GM21423 (cell line): Measurements from ENCODE around the gene EHF.
"Not testable (repeated sequence)": the region's sequence is repeated elsewhere in the genome, so short reads cannot be mapped to it uniquely, and the experiment has no call there.

Source experiments
- ATAC-seq: cut with Tn5 transposase; IDR thresholded peaks from one replicate; pipeline ENCODE4 v1.9.1; 2021; ENCODE audit warnings: mild to moderate bottlenecking, moderate library complexity; ENCODE audit not compliant: unreplicated experiment

Gene EHF

DNA sequence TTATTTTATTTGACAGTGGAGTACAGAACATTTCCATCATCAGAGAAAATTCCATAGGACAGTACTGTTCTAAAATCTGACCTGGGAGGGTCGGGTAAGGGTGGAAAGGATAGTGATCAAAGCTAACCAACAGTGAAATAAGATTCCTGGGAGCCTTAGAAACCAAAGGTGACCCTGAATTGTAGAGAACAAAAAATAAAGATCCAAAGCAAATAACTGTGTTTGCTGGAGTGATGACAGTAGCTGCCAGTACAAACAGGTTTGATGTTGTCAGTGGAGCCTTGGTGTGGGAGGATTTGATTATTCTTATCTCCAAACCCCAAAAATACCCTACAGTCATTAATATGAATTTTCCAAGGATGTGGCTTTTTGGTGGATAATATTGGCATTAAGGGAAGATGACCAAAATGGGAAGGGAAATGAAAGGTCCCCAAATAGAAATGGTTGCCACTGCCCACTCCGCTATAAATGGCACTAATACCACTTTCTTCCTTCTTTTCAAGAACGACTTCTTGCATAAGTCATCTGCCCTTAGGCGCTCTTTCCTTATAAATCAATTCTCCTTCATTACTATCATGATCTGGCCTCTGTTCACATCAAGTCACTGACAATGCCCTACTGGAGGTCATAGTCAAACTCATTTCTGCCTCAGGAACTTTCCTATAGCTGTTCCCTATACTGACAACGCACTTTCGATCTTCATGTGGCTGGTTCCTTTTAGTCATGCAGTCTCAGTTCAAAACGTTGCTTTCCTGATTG is 44.4 kb downstream of the EHF start:
- no peak for ATAC-seq

DNA sequence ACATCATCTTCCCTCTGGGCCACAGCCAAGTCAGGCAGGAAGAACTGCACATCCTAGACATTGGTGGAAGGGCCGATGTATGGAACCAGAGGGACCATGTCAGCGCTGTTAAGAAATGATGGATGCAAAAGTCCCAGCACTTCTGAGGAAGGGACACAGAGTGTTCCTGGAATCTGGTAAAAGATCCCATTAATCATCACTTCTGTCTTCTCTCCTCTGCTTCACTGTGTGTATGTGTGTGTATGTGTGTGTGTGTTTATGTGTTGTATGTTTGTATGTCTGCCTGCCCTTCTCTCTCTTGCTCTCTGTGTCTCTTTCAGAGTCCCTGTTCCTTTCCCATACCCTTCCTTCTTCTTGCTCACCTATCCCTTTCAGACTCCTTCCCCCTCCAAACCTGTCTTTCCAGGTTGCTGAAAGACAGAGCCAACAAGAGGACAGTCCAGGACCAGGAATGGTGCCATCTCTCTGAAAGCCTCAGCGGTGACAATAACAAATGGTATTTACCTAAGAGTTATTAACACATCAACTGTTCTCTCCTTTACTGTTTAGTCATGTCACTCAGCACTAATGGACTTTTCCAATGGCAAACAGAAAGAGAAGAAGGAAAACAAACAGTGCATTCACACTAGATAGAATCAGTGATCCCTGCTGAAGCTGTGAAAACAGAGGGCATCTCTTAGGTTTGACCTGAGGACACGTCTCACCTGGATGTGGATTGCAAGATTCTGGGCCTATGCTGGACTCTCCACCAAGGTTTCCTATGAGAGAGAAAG is 47.1 kb downstream of the EHF start:
- ATAC-seq, result no peak

DNA sequence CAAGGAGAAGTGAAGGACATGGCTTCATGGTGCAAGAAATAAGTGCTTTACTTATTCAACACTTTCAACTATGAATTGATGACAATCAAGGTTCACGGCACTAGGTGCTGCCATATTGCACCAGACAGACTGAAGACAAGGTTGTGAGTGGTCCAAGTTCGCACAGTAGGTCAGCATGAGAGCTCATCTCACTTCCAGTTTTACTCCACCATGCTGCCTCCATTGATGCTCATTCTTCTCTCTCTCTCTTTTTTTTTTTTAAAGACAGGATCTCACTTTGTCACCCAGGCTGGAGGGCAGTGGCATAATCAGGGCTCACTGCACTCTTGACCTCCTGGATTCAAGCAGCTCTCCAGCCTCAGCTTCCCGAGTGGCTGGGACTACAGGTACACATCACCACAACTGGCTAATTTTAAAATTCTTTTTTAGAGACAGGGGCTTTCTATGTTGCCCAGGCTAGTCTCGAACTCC is 47.7 kb downstream of the EHF start:
- ATAC-seq, result no peak

DNA sequence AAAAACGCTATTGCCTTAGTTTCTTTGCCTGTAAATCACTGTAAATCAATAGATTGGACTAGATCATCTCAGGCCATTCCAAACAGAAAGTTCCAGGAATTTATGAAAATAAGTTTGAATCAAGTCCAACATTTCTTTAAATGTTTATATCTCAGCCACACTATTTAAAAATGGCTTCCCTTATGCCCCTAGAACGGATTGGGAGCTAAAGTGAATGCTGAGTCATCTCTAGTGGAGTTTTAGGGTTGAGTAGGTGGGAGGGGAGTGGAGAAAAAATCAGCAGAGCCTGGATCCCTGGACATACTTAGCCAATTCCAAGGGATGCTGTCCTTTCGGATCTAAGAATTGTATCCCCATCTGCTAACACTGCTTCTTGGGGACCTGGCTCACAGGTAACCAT is 48.6 kb downstream of the EHF start:
- no peak for ATAC-seq

DNA sequence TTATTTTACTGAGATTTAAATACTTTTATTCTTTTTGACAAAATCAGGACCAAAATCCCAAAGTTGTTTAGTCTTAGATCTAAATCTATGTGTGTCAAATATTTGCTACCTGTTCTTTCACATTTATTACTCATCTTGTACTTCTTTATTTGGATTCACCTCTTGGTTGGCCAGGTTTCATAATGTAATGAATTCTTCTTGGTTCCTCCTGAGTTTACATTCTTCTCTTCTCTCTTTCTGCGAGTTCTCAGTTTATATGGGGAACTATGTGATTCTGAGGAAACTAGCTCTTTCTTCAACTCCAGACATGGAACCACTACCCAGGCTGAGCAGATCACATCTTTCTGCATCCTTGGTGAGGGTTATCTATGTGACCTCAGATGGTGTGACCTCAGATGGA is 50.2 kb downstream of the EHF start:
- no peak for ATAC-seq

DNA sequence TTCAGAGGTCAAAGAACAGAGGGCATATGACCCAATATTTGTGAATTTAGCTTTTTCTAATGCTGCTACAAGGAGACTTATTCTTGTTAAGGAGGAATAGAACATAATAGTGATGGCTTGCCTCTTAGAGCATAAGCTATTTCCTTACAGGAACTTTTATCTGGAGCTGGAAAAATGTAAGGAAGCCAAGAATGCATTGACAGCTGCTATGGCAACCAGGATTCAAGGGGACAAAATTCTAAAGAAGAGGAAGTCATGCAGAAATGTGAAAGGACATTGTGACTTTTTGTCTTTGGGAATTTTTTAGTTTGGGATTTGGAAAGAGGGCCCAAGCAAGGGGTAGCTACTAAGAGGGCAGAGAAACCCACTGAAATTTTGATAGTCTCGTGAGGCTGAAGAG is 51.1 kb downstream of the EHF start:
- ATAC-seq, result no peak

DNA sequence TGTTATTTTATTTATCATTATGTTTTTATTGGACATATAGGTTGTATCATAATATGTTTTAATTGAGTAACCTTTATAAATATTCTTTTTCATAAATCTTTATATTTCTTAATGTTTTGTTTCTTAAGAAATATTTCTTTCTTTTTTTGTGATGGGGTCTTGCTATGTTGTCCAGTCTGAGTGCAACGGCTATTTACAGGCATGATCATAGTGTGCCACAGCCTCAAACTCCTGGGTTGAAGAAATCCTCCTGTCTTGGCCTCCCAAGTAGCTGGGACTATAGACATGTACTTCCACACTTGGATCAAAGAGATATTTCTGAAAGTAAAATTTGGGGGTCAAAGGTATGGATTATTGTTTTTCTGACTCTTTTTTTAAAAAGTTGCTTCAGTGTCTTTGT is 53.1 kb downstream of the EHF start:
- ATAC-seq, result no peak

DNA sequence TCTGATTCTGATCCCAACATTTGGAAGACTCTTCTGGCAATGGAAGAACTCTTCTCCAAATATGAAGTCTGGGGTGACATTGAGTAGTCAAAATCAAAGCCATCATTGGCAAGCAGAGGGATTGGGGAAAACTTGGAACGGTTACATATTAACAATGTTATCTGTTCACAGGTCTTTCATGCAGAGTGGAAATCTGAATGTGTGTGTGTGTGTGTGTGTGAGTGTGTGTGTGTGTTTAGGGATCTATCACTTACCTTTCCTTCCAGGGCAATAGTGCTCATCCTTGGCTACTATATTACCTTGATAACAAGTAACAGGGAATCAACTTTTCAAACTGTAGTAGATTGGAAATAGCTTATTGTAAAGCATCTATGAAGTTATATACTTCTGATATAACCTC is 55.3 kb downstream of the EHF start:
- no peak for ATAC-seq

DNA sequence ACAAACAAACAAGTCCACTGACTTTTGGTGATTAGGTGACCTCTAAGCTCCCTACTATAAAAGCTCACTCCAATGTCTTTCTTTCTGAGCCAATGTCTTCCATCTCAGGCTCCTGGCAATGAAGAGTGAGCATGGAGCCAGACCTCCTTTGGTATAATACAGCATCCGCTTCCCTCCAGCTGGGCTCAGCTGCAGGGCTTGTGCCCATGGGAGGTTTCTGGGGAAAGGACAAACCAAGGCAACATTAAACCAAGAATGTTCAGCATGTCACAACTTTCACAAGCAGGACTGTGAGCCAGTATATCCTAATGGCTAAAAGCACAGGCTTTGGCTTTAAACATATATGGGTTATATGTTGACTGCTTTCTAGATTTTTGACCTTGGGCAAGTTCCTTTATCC is 58.8 kb downstream of the EHF start:
- ATAC-seq, result no peak

DNA sequence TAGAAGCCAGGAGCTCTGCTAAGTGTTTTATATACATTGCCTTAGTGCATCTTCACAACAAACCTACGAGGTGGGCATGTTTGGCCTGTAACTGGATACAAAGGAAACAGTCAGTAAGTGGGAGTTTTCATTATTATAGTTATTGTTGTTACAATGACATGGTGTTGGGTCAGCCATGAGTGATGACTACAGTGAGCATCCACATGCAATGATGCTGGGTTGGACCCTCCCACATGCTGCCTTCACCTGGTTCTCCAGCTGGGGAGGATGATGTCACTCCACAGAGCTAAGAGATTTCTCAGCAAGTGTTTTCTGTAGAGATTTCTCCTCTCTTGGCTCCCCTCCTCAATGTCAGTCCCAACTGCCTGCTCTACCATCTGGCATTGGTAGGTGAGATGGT is 59.3 kb downstream of the EHF start:
- no peak for ATAC-seq

DNA sequence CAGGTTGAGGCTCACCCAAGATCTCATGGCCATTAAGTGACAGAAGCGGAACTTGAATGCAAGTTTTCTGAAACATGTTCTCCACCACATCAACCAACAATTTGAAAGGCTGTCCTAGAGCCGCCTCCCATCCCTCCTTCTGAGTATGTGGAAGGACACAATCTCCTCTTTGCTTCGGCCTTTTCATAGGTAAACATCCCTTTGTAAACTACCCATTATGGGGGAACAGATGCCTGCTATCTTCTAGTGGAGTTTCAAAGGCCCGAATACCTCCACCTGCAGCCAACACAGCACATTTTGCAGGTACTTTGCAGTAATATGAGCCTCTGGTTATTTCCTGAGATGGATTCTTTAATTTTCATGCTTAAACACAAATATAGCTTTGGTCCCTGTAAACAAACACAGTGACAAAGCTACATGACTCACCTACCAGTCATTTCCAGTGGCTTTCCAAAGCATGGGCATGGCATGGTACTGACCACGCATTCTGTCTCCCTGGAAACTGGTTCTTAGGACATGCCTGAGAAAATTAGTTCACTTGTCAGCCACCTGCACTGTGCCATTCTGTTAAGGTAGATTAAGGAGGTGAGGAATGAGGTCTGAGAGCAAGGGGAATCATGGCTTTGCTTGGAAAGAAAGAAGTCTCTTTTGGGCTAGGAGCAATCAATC is 60.2 kb downstream of the EHF start:
- no peak for ATAC-seq

DNA sequence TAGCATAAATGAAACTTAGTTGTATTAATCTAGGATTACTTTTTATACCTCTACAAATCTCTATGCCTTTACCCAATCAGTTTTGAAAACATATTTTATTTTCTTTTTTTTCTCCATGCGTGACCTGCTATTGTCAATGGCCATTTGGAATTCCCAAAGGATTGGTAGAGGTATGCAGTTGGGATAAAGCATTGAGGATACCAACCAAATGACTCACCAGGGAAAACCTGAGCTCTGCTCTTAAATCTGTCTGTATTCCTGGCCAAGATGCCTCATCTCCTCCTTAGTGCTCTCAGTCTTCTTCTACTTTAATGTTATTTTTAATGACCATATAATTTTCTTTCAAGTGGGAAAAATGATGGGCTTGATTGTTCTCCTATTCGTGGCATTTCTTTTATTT is 61.9 kb downstream of the EHF start:
- ATAC-seq, result no peak

DNA sequence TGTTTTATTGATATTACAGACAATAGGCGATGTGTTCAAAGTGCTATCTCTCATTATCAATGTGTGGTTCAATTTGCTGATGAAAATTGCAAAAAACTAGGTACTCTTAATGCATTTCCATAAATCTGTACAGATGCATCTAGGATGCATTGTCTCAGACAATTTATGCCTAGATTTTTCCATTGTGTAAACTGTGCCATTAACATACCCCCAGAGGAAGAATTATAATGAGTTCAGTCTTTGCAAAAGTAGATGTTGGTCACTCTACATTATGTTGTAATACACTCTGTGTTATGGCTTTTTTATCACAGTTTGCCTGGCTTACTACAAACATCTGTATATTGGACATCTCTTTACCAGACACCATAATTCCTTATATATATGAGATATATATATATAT is 62.5 kb downstream of the EHF start:
- no peak for ATAC-seq

DNA sequence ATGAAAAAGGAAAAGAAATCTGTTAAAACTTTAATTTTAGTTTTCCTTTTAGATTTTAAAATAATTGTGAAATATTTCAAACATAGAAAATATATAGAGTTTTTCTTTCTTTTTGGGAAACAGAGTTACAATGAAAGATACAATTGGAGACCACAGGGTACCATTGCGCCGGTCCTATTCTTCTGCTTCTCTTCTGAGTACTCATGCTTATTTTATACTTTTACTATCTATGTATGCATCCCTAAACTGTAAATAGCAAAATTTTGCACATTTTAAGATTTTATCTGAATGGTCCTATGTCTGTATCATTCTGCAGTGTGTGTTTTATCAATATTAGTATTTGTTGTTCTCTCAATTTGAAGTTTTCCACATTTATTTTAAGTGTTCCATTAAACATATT is 65.0 kb downstream of the EHF start:
- no peak for ATAC-seq

DNA sequence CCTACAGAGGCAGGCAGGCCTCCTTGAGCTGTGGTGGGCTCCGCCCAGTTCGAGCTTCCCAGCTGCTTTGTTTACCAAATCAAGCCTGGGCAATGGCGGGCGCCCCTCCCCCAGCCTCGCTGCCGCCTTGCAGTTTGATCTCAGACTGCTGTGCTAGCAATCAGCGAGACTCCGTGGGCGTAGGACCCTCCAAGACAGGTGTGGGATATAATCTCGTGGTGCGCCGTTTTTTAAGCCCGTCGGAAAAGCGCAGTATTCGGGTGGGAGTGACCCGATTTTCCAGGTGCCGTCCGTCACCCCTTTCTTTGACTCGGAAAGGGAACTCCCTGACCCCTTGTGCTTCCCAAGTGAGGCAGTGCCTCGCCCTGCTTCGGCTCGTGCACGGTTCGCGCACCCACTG is 71.4 kb downstream of the EHF start:
- ATAC-seq, result not testable (repeated sequence)

DNA sequence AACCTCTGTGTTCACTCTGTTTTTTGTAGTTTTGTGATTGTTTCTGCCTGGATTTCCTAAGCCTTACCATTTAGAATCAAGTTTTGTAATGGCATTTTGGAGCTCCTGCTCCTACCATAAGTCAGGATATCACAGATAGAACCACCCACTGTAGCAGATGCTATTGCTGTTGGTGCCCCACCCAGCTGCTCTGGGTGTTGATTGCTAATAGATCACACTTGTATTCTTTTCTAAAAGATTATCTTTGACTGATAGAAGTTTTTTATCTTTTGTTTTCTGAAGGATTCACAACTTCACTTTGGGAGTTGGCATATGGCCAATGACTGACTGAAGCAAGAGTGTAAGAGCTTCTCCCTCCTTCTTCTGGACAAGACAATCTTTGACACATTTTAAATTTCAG is 76.0 kb downstream of the EHF start:
- no peak for ATAC-seq

DNA sequence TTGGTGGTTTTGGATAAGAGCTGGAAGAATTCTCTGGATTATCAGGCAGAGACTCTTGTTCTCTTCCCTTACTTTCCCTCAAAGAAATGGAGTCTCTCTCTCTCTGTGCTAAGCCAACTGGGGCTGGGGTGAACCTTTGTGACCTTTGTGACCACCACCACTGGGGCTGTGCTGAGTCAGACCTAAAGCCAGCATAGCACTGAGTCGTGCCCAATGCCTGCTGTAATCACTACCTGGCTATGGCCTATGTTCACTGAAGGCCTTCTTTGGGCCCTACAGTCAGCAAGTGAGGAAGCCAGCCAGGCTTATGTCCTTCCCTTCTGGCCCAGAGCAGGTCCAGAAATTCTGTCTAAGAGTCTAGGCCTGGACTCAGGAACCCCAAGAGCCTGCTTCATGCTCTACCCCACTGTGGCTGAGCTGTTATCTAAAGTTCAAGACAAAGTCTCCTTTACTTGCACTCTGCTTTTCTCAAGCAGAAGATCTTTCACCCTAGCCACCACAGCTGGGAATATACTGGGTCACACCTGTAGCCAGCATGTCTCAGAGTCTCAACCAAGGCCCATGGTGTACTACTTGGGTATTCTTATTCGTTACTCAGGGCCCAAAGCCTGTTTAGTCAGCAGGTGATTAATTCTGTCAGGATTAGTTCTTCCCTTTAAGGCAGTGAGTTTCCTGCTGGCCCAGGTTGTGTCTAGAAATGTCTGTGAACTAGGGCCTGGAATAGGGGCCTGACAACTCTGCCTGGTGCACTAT is 86.0 kb downstream of the EHF start:
- no peak for ATAC-seq

DNA sequence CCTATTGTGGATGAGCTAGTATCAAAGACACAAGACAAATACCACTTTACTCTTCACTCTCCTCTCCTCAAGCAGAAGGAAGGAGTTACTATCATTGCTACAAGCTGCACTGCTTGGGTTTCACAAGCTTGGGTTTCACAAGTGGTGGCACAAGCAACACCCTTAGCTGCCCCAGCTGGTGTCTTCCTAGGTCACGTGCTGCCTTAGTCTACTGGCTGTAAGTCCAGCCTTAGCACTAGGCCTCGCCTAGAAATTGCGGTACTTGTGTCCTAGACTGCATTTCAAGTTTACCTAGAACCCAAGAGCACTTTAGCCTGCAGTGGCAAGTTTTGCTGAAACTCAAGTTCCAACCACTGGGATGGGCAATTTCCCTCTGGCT is 86.6 kb downstream of the EHF start:
- ATAC-seq, result no peak
